Neural progenitor cell (in vitro differentiated cells): ENCODE data around the gene TGFB1I1. TPM values are rescaled to one million over a fixed set of nuclear protein-coding genes. Genes with fewer than 3 reads are reported as not detected.

Experiments used
- DNase-seq: peaks from one replicate; pipeline ENCODE4 v3.0.0-alpha.2; 2016; ENCODE audit warnings: low spot score
- H2AFZ ChIP-seq: fragments of 200-600 bp; sonication (generic); replicated peaks from 2 replicates; pipeline ENCODE4 v1.6.1; 2016; ENCODE audit warnings: antibody characterized with exemption
- H3F3A ChIP-seq: fragments of 200-600 bp; sonication (generic); 2 replicates; pipeline ENCODE4 v1.6.1; 2016; ENCODE audit warnings: antibody characterized with exemption, low read depth
- H3K27ac ChIP-seq: fragments of 200-600 bp; sonication (generic); 2 replicates; pipeline ENCODE4 v1.5.1; 2016; ENCODE audit warnings: mild to moderate bottlenecking
- H3K27me3 ChIP-seq: fragments of 200-600 bp; sonication (generic); 2 replicates; pipeline ENCODE4 v1.6.1; 2016; ENCODE audit warnings: mild to moderate bottlenecking, moderate library complexity
- H3K36me3 ChIP-seq: fragments of 200-600 bp; sonication (generic); 2 replicates; pipeline ENCODE4 v1.5.1; 2016
- H3K4me1 ChIP-seq: fragments of 200-600 bp; sonication (generic); 2 replicates; pipeline ENCODE4 v1.6.1; 2016; ENCODE audit warnings: mixed run types
- H3K4me2 ChIP-seq: fragments of 200-600 bp; sonication (generic); 2 replicates; pipeline ENCODE4 v1.6.1; 2016
- H3K4me3 ChIP-seq: fragments of 200-600 bp; sonication (generic); 2 replicates; pipeline ENCODE4 v1.5.1; 2016
- H3K79me2 ChIP-seq: fragments of 200-600 bp; sonication (generic); 2 replicates; pipeline ENCODE4 v1.6.1; 2016; ENCODE audit warnings: low read depth
- H3K9ac ChIP-seq: fragments of 200-600 bp; sonication (generic); 2 replicates; pipeline ENCODE4 v1.6.1; 2016
- H3K9me3 ChIP-seq: fragments of 200-600 bp; sonication (generic); 2 replicates; pipeline ENCODE4 v1.5.1; 2016; ENCODE audit warnings: low read depth
- H4K20me1 ChIP-seq: fragments of 200-600 bp; sonication (generic); 2 replicates; pipeline ENCODE4 v1.6.1; 2016; ENCODE audit warnings: low read depth
- H3K27ac Mint-ChIP-seq: 3 replicates; pipeline ENCODE4 v1.8.0; 2021; ENCODE audit warnings: mixed read lengths
- H3K27me3 Mint-ChIP-seq: 2 replicates; pipeline ENCODE4 v1.8.0; 2022; ENCODE audit warnings: low read depth, mild to moderate bottlenecking, inconsistent platforms, moderate library complexity, mixed read lengths; ENCODE audit not compliant: insufficient read depth
- H3K36me3 Mint-ChIP-seq: 3 replicates; pipeline ENCODE4 v1.8.0; 2021; ENCODE audit warnings: mixed read lengths
- H3K4me1 Mint-ChIP-seq: 3 replicates; pipeline ENCODE4 v1.8.0; 2021; ENCODE audit warnings: mixed read lengths
- H3K4me3 Mint-ChIP-seq: 3 replicates; pipeline ENCODE4 v1.8.0; 2021; ENCODE audit warnings: mild to moderate bottlenecking, moderate library complexity, mixed read lengths
- H3K9me3 Mint-ChIP-seq: 3 replicates; pipeline ENCODE4 v1.8.0; 2020; ENCODE audit warnings: mixed read lengths
- CTCF ChIP-seq: fragments of 200-600 bp; sonication (generic); IDR thresholded peaks from 2 replicates; pipeline ENCODE4 v1.5.1; 2017; ENCODE audit warnings: antibody characterized with exemption, mild to moderate bottlenecking
- EZH2 ChIP-seq: fragments of 200-600 bp; sonication (generic); IDR thresholded peaks from 2 replicates; pipeline ENCODE4 v1.6.1; 2017; ENCODE audit warnings: antibody characterized with exemption, mild to moderate bottlenecking, moderate library complexity
- EZH2phosphoT487 ChIP-seq: fragments of 200-600 bp; sonication (generic); IDR thresholded peaks from 2 replicates; pipeline ENCODE4 v1.6.1; 2017; ENCODE audit warnings: antibody characterized with exemption
- total RNA-seq: library from RNA; depleted of rRNA; stranded (reverse); fragments of >200 nt; gene quantifications from 2 replicates; pipeline ENCODE4 v1.2.3, GENCODE V29; 2015; ENCODE audit warnings: low replicate concordance

TGFB1I1 gene
- total RNA-seq, 1 donor from 2014 or later = not detected

GRCh38 chr16:31491778-31492418 is 19.9 kb downstream of the TGFB1I1 start:
- no peaks in the 10 kb centered on the region for H3K36me3 ChIP-seq
- Mint-ChIP-seq H3K9me3 (peaks cover 3% of the 10 kb centered on the region), H3K27ac (no peak overlapping the region), H3K36me3 (peaks cover 15% of the 10 kb centered on the region), H3K4me3 (no peak overlapping the region), H3K4me1 (no peaks in the 10 kb centered on the region), H3K27me3 (peaks cover 15% of the 10 kb centered on the region)
- H3F3A ChIP-seq = no peaks in the 10 kb centered on the region
- DNase-seq = no peak
- no peak overlapping the region for H3K9ac ChIP-seq
- peaks cover 22% of the 10 kb centered on the region for H4K20me1 ChIP-seq
- no peak overlapping the region for H3K4me2 ChIP-seq
- no peaks in the 10 kb centered on the region for H3K9me3 ChIP-seq
- H3K79me2 ChIP-seq = no peaks in the 10 kb centered on the region
- no peak for TF ChIP-seq EZH2
- no peak for TF ChIP-seq EZH2phosphoT487
- no peak overlapping the region for H3K27ac ChIP-seq
- H2AFZ ChIP-seq = no peak overlapping the region
- peaks cover 5% of the 10 kb centered on the region for H3K4me1 ChIP-seq
- no peak overlapping the region for H3K4me3 ChIP-seq
- peaks cover 30% of the 10 kb centered on the region for H3K27me3 ChIP-seq

- peaks cover 13% of the 10 kb centered on the region for H4K20me1 ChIP-seq
- H3F3A ChIP-seq = no peaks in the 10 kb centered on the region
- no peak overlapping the region for H3K4me3 ChIP-seq
- no peak overlapping the region for H3K27ac Mint-ChIP-seq
- H3K27ac ChIP-seq = no peak overlapping the region
- peaks cover 23% of the 10 kb centered on the region for H3K36me3 Mint-ChIP-seq
- no peaks in the 10 kb centered on the region for H3K9me3 ChIP-seq
- no peak overlapping the region for H2AFZ ChIP-seq
- peaks cover 9% of the 10 kb centered on the region for H3K27me3 Mint-ChIP-seq
- H3K9ac ChIP-seq = no peak overlapping the region
- H3K9me3 Mint-ChIP-seq = peaks cover 3% of the 10 kb centered on the region
- no peaks in the 10 kb centered on the region for H3K36me3 ChIP-seq
- no peak for DNase-seq
- no peaks in the 10 kb centered on the region for H3K79me2 ChIP-seq
- TF ChIP-seq EZH2phosphoT487 (no peak), CTCF (no peak), EZH2 (no peak)
- H3K4me1 ChIP-seq = no peaks in the 10 kb centered on the region
- H3K4me3 Mint-ChIP-seq = no peak overlapping the region
- H3K4me2 ChIP-seq = no peak overlapping the region
- peaks cover 12% of the 10 kb centered on the region for H3K27me3 ChIP-seq
- no peaks in the 10 kb centered on the region for H3K4me1 Mint-ChIP-seq
Measured at GRCh38 chr16:31493506-31494125, 21.7 kb downstream of the TGFB1I1 start.

- H3K4me1 Mint-ChIP-seq = no peaks in the 10 kb centered on the region
- H3K27me3 ChIP-seq = no peaks in the 10 kb centered on the region
- no peaks in the 10 kb centered on the region for H3K27me3 Mint-ChIP-seq
- no peaks in the 10 kb centered on the region for H3K36me3 ChIP-seq
- no peak overlapping the region for H3K4me2 ChIP-seq
- H3K9me3 Mint-ChIP-seq = no peaks in the 10 kb centered on the region
- no peak overlapping the region for H3K4me3 ChIP-seq
- H3K9ac ChIP-seq = no peak overlapping the region
- DNase-seq = no peak
- H3F3A ChIP-seq = no peaks in the 10 kb centered on the region
- H3K4me1 ChIP-seq = no peaks in the 10 kb centered on the region
- peaks cover 20% of the 10 kb centered on the region for H3K36me3 Mint-ChIP-seq
- H3K9me3 ChIP-seq = no peaks in the 10 kb centered on the region
- H3K27ac ChIP-seq = no peak overlapping the region
- no peak for TF ChIP-seq EZH2phosphoT487
- TF ChIP-seq EZH2 = no peak
- TF ChIP-seq CTCF = no peak
- H3K27ac Mint-ChIP-seq = no peak overlapping the region
- peaks cover 3% of the 10 kb centered on the region for H4K20me1 ChIP-seq
- H3K79me2 ChIP-seq = no peaks in the 10 kb centered on the region
- no peak overlapping the region for H3K4me3 Mint-ChIP-seq
- H2AFZ ChIP-seq = no peak overlapping the region
Measured at GRCh38 chr16:31496670-31497069, 24.7 kb downstream of the TGFB1I1 start.

GRCh38 chr16:31498493-31498892 is 26.5 kb downstream of the TGFB1I1 start:
- Mint-ChIP-seq H3K4me1 (no peaks in the 10 kb centered on the region), H3K27me3 (no peaks in the 10 kb centered on the region), H3K27ac (no peak overlapping the region), H3K9me3 (no peaks in the 10 kb centered on the region), H3K36me3 (peaks cover 13% of the 10 kb centered on the region), H3K4me3 (no peak overlapping the region)
- Histone ChIP-seq H3K9ac (no peak overlapping the region), H3K36me3 (no peaks in the 10 kb centered on the region), H3K4me2 (no peak overlapping the region), H3K9me3 (no peaks in the 10 kb centered on the region), H3K79me2 (no peaks in the 10 kb centered on the region), H2AFZ (no peak overlapping the region), H3K4me3 (no peak overlapping the region), H3K27ac (no peak overlapping the region), H3K27me3 (no peaks in the 10 kb centered on the region), H4K20me1 (peaks cover 3% of the 10 kb centered on the region), H3F3A (no peaks in the 10 kb centered on the region), H3K4me1 (no peaks in the 10 kb centered on the region)
- TF ChIP-seq EZH2 (no peak), CTCF (no peak), EZH2phosphoT487 (no peak)
- DNase-seq = no peak
